Stomach (tissue), 9 donors: ENCODE measurements around the gene PAX1. TPM values are rescaled to one million over a fixed set of nuclear protein-coding genes. Genes with fewer than 3 reads are reported as not detected.

Experiments
- DNase-seq, 2 donors: peaks; one replicate each; pipeline versions ENCODE4 v3.0.0 to v3.0.0-alpha.2; 2013 to 2019
- H3K27ac ChIP-seq, 5 donors: fragments of 200-600 bp in 4 of 5; sonication (generic) in 4 of 5; one replicate each; pipeline ENCODE4 v1.5.1; 2013 to 2019; ENCODE audit warnings: mild to moderate bottlenecking in 1 of 5, moderate library complexity in 1 of 5
- H3K27me3 ChIP-seq, 3 donors: fragments of 200-600 bp; sonication (generic); one replicate each; pipeline ENCODE4 v1.5.1; 2017 to 2019; ENCODE audit warnings: mixed run types in 1 of 3
- H3K36me3 ChIP-seq, 4 donors: fragments of 200-600 bp; sonication (generic); 1 replicate in 3 of 4; 2 replicates in 1 of 4; pipeline ENCODE4 v1.5.1; 2016 to 2019
- H3K4me1 ChIP-seq, 4 donors: fragments of 200-600 bp; sonication (generic); one replicate each; pipeline ENCODE4 v1.5.1; 2016 to 2019
- H3K4me3 ChIP-seq, 4 donors: fragments of 200-600 bp; sonication (generic) in 3 of 4; one replicate each; pipeline ENCODE4 v1.5.1; 2016 to 2019; ENCODE audit warnings: mild to moderate bottlenecking in 1 of 4
- H3K9me3 ChIP-seq, 4 donors: fragments of 200-600 bp; sonication (generic); one replicate each; pipeline ENCODE4 v1.5.1; 2016 to 2019
- CTCF ChIP-seq, 7 experiments: fragments of 450-650 bp in 4 of 7; fragments of 200-600 bp in 3 of 7; sonication (generic) in 3 of 7; IDR thresholded peaks; one replicate each; pipeline ENCODE4 v1.5.1; 2016 to 2019; ENCODE audit warnings: antibody characterized with exemption in 7 of 7, control low read depth in 2 of 7, mild to moderate bottlenecking in 1 of 7
- EP300 ChIP-seq: sonication (generic); formaldehyde crosslinking; IDR thresholded peaks from one replicate; pipeline ENCODE4 v1.6.1; 2017; ENCODE audit warnings: antibody characterized with exemption
- POLR2A ChIP-seq, 4 donors: fragments of 450-650 bp; IDR thresholded peaks; one replicate each; pipeline ENCODE4 v1.6.1; 2016; ENCODE audit warnings: antibody characterized with exemption in 4 of 4, control low read depth in 2 of 4, mild to moderate bottlenecking in 1 of 4, moderate library complexity in 1 of 4
- POLR2AphosphoS5 ChIP-seq, 3 donors: sonication (generic); formaldehyde crosslinking; IDR thresholded peaks; one replicate each; pipeline ENCODE4 v1.6.1; 2016; ENCODE audit warnings: antibody characterized with exemption in 3 of 3
- WGBS, 5 donors: extraction: QIAGEN DNeasy Blood & Tissue Kit in 3 of 5; methylation state at CpG; one replicate each; pipeline versions ENCODE4 v1.1.5 to v1.1.7; 2013 to 2018; 5-methylcytosine and 5-hydroxymethylcytosine counted together
- intact Hi-C: fragments of 100-400 bp; cut with DNase I; formaldehyde crosslinking; loops from one replicate; pipeline ENCODE4 v1.15.1; 2023; ENCODE audit warnings: low total_unique reads
- polyA plus RNA-seq, 3 donors: library from polyadenylated mRNA; stranded (reverse); fragments of 200-250 nt; gene quantifications; one replicate each; pipeline ENCODE4 v1.2.3, GENCODE V29; 2013
- total RNA-seq, 5 donors: library from RNA; depleted of rRNA; stranded (reverse); fragments of >200 nt; gene quantifications; one replicate each; pipeline versions ENCODE4 v1.1.0 to v1.2.3, GENCODE V29; 2014 to 2016
- donor health status: healthy with polysubstance abuse.
- donor health status: Bipolar disorder and iron deficiency.
- donor health status: healthy.

The PAX1 gene
- total and polyA plus RNA-seq, 8 donors, result not detected

- WGBS, 5 donors, result 39 to 55% (median 40%) methylated on average over 8 of the region's 8 CpGs
- intact Hi-C loops, result no loop called here
- no peak overlapping the region for H3K4me3 ChIP-seq
- H3K36me3 ChIP-seq, result no peaks in the 10 kb centered on the region
- H3K27me3 ChIP-seq, result peaks cover 17 to 99% (median 57%) of the 10 kb centered on the region in 3 donors
- H3K27ac ChIP-seq, result no peak overlapping the region
- no peaks in the 10 kb centered on the region for H3K9me3 ChIP-seq
- peaks cover 0 to 30% (median 10%) of the 10 kb centered on the region in 4 donors for H3K4me1 ChIP-seq
- no peak for DNase-seq
- TF ChIP-seq CTCF (IDR thresholded peaks at IDR 0.05), result no peak
- TF ChIP-seq POLR2A (IDR thresholded peaks at IDR 0.05), result no peak
- no peak for TF ChIP-seq POLR2AphosphoS5 (IDR thresholded peaks at IDR 0.05)
- TF ChIP-seq EP300, result no peak
Observed at GRCh38 chr20:21699216-21699508, 6.3 kb upstream of the PAX1 start.

DNA sequence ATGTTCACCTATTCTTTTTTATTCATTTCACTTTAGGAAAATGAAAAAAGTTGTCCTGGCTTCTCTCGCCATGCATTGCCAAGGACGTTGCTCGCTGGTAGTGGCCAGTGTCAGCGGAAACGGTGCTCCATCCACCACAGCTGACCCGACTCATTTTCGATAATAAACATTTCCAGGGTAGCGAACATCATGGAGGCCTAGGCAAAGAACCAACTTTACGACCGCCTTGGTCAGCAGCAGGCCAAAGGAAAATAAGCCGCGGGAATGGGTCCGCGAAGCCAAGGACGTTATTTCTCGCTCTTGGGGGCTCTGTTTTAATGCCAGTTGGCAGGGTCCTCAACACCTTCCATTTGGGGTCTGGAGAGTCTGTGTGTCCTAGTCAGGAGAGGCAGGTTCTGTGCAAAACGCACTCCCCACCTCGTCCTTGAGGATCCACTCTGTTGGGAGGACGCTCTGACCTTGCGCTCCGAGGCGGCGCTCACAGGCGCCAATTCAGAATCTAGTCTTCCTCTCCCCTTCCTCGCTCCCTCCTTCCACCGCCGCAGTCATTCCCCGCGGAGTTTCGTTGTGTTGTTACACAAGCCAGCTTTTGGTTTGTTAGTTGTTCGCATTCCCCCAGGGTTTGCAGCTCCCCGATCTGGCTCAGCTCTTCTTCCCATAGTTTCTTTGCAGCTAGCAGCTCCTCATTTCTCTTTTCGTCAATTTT, 4.1 kb upstream of the PAX1 start:
- no peak for DNase-seq
- Histone ChIP-seq H3K4me3 (no peak overlapping the region), H3K9me3 (no peaks in the 10 kb centered on the region), H3K27ac (no peak overlapping the region), H3K36me3 (no peaks in the 10 kb centered on the region), H3K4me1 (peaks cover 0 to 45% (median 17%) of the 10 kb centered on the region in 4 donors), H3K27me3 (peaks cover 32 to 99% (median 79%) of the 10 kb centered on the region in 3 donors)
- intact Hi-C loops, result no loop called here
- TF ChIP-seq POLR2AphosphoS5 (IDR thresholded peaks at IDR 0.05), result no peak
- 5 to 11% (median 8%) methylated on average over 33 of the region's 33 CpGs for WGBS, 5 donors

- Histone ChIP-seq H3K27me3 (peaks cover 38 to 99% (median 86%) of the 10 kb centered on the region in 3 donors), H3K4me1 (peaks cover 0 to 51% (median 20%) of the 10 kb centered on the region in 4 donors), H3K27ac (no peak overlapping the region), H3K36me3 (no peaks in the 10 kb centered on the region), H3K9me3 (no peaks in the 10 kb centered on the region), H3K4me3 (no peak overlapping the region)
- no peak for TF ChIP-seq EP300
- no peak for TF ChIP-seq POLR2A (IDR thresholded peaks at IDR 0.05)
- no peak for TF ChIP-seq CTCF (IDR thresholded peaks at IDR 0.05)
- TF ChIP-seq POLR2AphosphoS5 (IDR thresholded peaks at IDR 0.05), result no peak
- WGBS, 5 donors, result 32 to 40% (median 34%) methylated on average over 14 of the region's 14 CpGs
- intact Hi-C loops, result no loop called here
- DNase-seq, result no peak
Observed at GRCh38 chr20:21702016-21702415, 3.4 kb upstream of the PAX1 start.

DNA sequence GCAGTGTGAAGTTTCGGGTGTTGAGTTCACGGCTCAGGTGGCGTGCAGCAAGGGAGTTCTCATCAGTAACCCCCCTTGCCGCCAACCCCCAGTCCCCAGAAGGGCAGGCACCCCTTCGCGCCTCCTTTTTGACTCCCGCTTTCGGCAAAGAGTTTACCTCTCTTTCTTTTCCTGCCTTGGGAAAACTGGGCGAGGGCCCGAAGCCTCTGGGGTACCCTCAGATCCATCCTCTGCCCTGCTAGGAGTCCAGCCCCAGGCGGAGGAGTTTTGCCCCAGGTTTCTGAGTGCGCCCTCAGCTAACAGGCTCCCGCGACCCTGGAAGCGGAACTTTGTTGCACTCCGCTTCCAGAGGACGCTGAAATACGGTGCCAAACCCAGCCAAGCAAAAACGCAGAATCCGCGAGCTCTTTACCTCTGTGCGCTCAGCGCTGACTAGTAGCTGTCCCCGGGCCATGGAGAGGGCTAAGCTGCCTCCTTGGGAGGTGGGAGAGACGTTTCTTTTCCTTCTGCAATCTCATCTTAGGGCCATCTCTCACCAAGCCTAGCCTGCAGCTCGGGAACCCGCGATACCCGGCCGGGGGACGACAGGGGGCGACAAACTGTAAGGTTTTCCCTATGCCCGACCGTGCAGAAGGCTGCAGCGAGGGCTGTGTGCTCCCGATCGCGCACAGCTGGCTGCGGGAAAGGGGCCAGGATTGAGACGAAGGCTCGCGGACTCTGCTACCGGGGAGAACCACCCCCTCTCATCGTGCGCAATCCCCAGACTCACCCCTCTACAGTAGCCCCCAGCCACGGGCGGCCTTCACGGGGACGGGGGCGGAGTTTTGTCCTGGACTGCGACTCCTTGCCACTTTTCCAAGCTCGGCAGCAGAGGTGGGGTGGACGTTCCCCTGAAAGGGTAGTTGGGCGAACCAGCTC, 2.7 kb upstream of the PAX1 start:
- Histone ChIP-seq H3K27me3 (peaks cover 41 to 100% (median 91%) of the 10 kb centered on the region in 3 donors), H3K36me3 (no peaks in the 10 kb centered on the region), H3K4me3 (peak overlapping the region in 3 of 4 donors; percentile 12 to 25 (median 20)), H3K4me1 (peaks cover 0 to 51% (median 20%) of the 10 kb centered on the region in 4 donors), H3K27ac (no peak overlapping the region), H3K9me3 (no peaks in the 10 kb centered on the region)
- no peak for TF ChIP-seq POLR2A (IDR thresholded peaks at IDR 0.05)
- TF ChIP-seq CTCF (IDR thresholded peaks at IDR 0.05), result peak in 1 of 7 experiments; percentile 14
- DNase-seq, result peak in 1 of 2 donors; percentile 90
- 4 to 9% (median 7%) methylated on average over 29 to 54 of the region's 54 CpGs for WGBS, 5 donors
- intact Hi-C loops, result no loop called here
